ENCODE data around the gene ULK2.

DNA sequence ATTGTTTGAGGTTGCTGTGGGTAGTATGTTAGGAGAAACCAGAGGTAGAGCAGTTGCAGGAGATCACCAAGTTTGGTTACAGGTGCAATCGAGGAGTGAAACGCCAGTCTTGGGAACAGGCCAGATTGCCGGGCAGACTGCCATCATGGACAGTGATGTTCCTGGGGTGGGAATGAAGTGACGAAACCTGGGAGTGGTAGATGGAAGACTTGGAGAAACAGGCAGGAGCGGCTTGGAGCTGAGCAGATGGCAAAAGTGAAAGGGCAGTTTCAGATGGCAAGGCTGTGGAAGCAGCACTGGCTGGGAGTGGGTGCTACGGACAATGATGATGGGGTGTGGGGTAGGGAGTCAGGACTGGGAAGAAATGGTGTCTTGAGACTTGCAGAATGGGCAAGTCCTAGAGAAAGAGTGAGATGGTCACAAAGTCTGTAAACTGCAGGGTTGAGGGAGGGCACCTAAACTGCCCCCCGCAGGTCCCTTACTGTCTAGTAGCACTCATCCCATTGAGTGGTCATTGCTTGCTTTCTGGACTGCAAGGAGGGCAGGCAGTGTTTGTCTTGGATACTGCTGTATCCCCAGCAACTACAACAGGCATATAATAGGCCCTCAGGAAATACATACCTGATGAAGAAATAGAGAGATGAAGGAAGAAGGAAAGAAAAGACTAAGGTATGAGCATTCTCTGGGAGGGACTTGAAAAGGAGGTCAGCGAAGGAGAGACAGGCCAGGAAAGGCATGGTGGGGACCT, 29.5 kb upstream of the ULK2 start:
- TF ChIP-seq, protein P1, sequence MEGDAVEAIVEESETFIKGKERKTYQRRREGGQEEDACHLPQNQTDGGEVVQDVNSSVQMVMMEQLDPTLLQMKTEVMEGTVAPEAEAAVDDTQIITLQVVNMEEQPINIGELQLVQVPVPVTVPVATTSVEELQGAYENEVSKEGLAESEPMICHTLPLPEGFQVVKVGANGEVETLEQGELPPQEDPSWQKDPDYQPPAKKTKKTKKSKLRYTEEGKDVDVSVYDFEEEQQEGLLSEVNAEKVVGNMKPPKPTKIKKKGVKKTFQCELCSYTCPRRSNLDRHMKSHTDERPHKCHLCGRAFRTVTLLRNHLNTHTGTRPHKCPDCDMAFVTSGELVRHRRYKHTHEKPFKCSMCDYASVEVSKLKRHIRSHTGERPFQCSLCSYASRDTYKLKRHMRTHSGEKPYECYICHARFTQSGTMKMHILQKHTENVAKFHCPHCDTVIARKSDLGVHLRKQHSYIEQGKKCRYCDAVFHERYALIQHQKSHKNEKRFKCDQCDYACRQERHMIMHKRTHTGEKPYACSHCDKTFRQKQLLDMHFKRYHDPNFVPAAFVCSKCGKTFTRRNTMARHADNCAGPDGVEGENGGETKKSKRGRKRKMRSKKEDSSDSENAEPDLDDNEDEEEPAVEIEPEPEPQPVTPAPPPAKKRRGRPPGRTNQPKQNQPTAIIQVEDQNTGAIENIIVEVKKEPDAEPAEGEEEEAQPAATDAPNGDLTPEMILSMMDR (IDR thresholded peaks at IDR 0.05): no peak
- no peak for TF ChIP-seq EZH2 (IDR thresholded peaks at IDR 0.05; ENCODE audit: borderline replicate concordance, insufficient read depth, low read depth, low read length, poor library complexity, severe bottlenecking)

Data from B cell (primary cell).